Gastroesophageal sphincter (tissue), 3 donors: ENCODE results near the gene KIZ.

ENCODE experiments used
- CTCF ChIP-seq, 4 experiments: fragments of 200-600 bp in 2 of 4; fragments of 450-650 bp in 2 of 4; sonication (generic) in 1 of 4; IDR thresholded peaks; one replicate each; pipeline ENCODE4 v1.5.1; 2017 to 2019; ENCODE audit warnings: antibody characterized with exemption in 4 of 4, mild to moderate bottlenecking in 2 of 4, moderate library complexity in 2 of 4
- EP300 ChIP-seq: sonication (generic); formaldehyde crosslinking; IDR thresholded peaks from one replicate; pipeline ENCODE4 v1.6.1; 2017; ENCODE audit warnings: antibody characterized with exemption, mild to moderate bottlenecking
- POLR2A ChIP-seq, 2 donors: fragments of 450-650 bp; IDR thresholded peaks; one replicate each; pipeline ENCODE4 v1.6.1; 2017; ENCODE audit warnings: antibody characterized with exemption in 2 of 2, mild to moderate bottlenecking in 2 of 2, moderate library complexity in 1 of 2

- no peak for TF ChIP-seq CTCF (IDR thresholded peaks at IDR 0.05)
- TF ChIP-seq POLR2A (IDR thresholded peaks at IDR 0.05) = no peak
- TF ChIP-seq EP300 = no peak
Measured at GRCh38 chr20:21173485-21173884, 47.6 kb downstream of the KIZ start.
